ENCODE results near the gene MYBBP1A.

DNA sequence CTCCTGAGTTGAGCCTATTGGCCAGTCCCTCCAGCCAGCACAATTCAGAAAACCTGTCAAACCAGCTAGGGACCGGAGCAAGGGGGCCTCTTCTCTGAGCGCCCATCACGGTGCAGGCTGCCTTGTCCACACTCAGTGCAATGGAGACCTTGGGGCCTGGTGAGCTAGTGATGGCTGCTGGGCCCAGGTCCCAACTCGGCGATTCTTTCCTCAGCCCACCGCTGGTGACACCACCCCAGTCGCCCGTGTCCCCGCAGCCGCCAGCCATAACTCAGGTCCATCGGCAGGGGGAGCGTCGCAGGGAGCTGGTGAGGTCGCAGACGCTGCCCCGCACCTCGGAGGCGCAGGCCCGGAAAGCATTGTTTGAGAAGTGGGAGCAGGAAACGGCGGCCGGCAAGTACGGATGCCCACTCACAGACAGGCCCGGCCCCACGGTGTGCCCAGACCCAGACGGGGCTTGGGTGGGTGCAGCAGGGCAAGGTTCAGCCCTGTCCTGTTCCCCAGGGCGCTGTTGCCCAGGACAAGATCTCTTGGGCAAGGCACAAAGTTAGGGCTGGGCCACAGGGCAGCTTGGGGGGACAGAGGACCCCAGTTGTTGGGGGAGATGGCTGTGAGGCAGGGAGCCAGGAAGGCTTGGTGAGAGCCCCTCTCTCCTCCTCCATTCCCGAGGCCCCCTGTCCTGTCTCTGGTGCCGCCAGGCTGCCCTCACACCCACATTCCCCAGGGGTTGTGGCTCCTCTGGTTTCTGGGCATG lies 39.9 kb upstream of the MYBBP1A start:
- TF ChIP-seq TCF7L2 (IDR thresholded peaks at IDR 0.05; ENCODE audit: borderline replicate concordance, extremely low read depth, insufficient read depth, insufficient read length) (no peak), FOSL1 (IDR thresholded peaks at IDR 0.05; ENCODE audit: low read depth) (no peak), SP1 (IDR thresholded peaks at IDR 0.05; ENCODE audit: low read depth) (no peak), CTCF (IDR thresholded peaks at IDR 0.05 in 2 of 3, conservative IDR thresholded peaks at IDR 0.05 in 1 of 3; ENCODE audit: borderline replicate concordance in 1 of 3, insufficient read depth in 1 of 3, low read depth in 2 of 3, low read length in 2 of 3) (no peak), JUND (IDR thresholded peaks at IDR 0.05) (no peak), EGR1 (IDR thresholded peaks at IDR 0.05; ENCODE audit: low read depth) (no peak), RAD21 (IDR thresholded peaks at IDR 0.05; ENCODE audit: low read depth) (no peak), POLR2A (IDR thresholded peaks at IDR 0.05; ENCODE audit: borderline replicate concordance, extremely low read depth, insufficient read depth, insufficient read length) (no peak), EZH2 (IDR thresholded peaks at IDR 0.05) (no peak), EZH2phosphoT487 (IDR thresholded peaks at IDR 0.05; ENCODE audit: borderline replicate concordance) (no peak)
